ENCODE measurements around the gene SIM1.

The SIM1 gene

GRCh38 chr6:100430962-100431361 lies 33.8 kb downstream of the SIM1 start:
- no peak overlapping the region for H3K4me2 ChIP-seq (ENCODE audit: insufficient read depth, low read length, poor library complexity, severe bottlenecking)
- H3K4me1 ChIP-seq (ENCODE audit: control insufficient read depth in 2 of 2, insufficient read depth in 1 of 2, low read depth in 1 of 2, low read length in 2 of 2) = peaks cover 0 to 11% of the 10 kb centered on the region in 2 donors
- no peak overlapping the region for H2BK120ac ChIP-seq (ENCODE audit: low read depth, low read length)
- peaks cover 0 to 11% (median 0%) of the 10 kb centered on the region in 3 experiments for H3K27me3 ChIP-seq (ENCODE audit: control insufficient read depth in 3 of 3, insufficient read depth in 3 of 3, low read depth in 1 of 3, low read length in 3 of 3)
- H4K8ac ChIP-seq (ENCODE audit: low read depth, low read length) = no peak overlapping the region
- H2BK15ac ChIP-seq (ENCODE audit: low read length) = no peak overlapping the region
- H3K4me3 ChIP-seq (ENCODE audit: low read length in 2 of 2) = no peak overlapping the region
- H2BK12ac ChIP-seq (ENCODE audit: low read length) = no peak overlapping the region
- H3K23ac ChIP-seq (ENCODE audit: low read depth, low read length, poor library complexity) = no peak overlapping the region
- no peak overlapping the region for H3K18ac ChIP-seq (ENCODE audit: low read length)
- H3K4ac ChIP-seq (ENCODE audit: low read length) = no peak overlapping the region
- no peak overlapping the region for H3K9ac ChIP-seq (ENCODE audit: low read depth, low read length, poor library complexity)
- H4K91ac ChIP-seq (ENCODE audit: low read depth, low read length, poor library complexity) = no peak overlapping the region
- H3K79me1 ChIP-seq (ENCODE audit: low read depth, low read length) = no peaks in the 10 kb centered on the region
- no peak overlapping the region for H3K27ac ChIP-seq (replicated peaks; ENCODE audit: low read length)
- no peak overlapping the region for H3K14ac ChIP-seq (ENCODE audit: low read length)
- no peaks in the 10 kb centered on the region for H3K9me3 ChIP-seq (replicated peaks in 1 of 2; ENCODE audit: control insufficient read depth in 2 of 2, insufficient read depth in 1 of 2, low read depth in 1 of 2, low read length in 2 of 2)
- no peak overlapping the region for H2BK5ac ChIP-seq (ENCODE audit: low read length)
- WGBS, 2 donors (ENCODE audit: extremely low coverage in 2 of 2, insufficient read length in 2 of 2, insufficient replicate concordance in 1 of 2) = no CpG with 5 or more reads among the region's 3 CpGs
- H2AK5ac ChIP-seq (ENCODE audit: low read depth, low read length) = no peak overlapping the region
- H3K36me3 ChIP-seq (replicated peaks in 1 of 2; ENCODE audit: control insufficient read depth in 2 of 2, insufficient read depth in 2 of 2, low read length in 2 of 2) = no peaks in the 10 kb centered on the region
- no peak for DNase-seq (ENCODE audit: low spot score)
- H2AFZ ChIP-seq (ENCODE audit: low read length) = no peak overlapping the region

DNA sequence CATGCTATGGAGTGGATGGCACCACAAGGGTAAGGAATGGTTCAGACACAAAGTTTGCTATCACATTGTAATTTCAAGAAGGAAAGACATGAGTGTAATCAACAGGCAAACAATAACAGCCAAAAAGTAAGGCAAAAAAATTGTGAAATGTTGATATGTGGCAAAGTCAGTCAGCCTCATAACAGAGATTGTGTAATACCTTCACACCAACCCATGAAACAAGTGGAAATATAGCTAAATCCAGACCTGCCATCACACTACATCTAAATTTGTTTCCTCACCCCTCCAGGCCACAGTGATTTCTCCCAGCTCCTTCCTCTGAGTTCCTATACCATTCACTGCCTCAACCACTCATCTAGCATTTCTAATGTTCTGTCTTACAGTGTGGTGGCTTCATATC lies 37.3 kb downstream of the SIM1 start:
- no peak for DNase-seq (ENCODE audit: low spot score)
- Histone ChIP-seq H3K9me3 (replicated peaks in 1 of 2; ENCODE audit: control insufficient read depth in 2 of 2, insufficient read depth in 1 of 2, low read depth in 1 of 2, low read length in 2 of 2) (no peaks in the 10 kb centered on the region), H3K36me3 (replicated peaks in 1 of 2; ENCODE audit: control insufficient read depth in 2 of 2, insufficient read depth in 2 of 2, low read length in 2 of 2) (no peaks in the 10 kb centered on the region), H4K8ac (ENCODE audit: low read depth, low read length) (no peak overlapping the region), H4K91ac (ENCODE audit: low read depth, low read length, poor library complexity) (no peak overlapping the region), H3K23ac (ENCODE audit: low read depth, low read length, poor library complexity) (no peak overlapping the region), H2BK15ac (ENCODE audit: low read length) (no peak overlapping the region), H3K4ac (ENCODE audit: low read length) (no peak overlapping the region), H3K4me2 (ENCODE audit: insufficient read depth, low read length, poor library complexity, severe bottlenecking) (no peak overlapping the region), H2AFZ (ENCODE audit: low read length) (no peak overlapping the region), H3K18ac (ENCODE audit: low read length) (no peak overlapping the region), H3K4me3 (ENCODE audit: low read length in 2 of 2) (no peak overlapping the region), H3K14ac (ENCODE audit: low read length) (no peak overlapping the region), H3K4me1 (ENCODE audit: control insufficient read depth in 2 of 2, insufficient read depth in 1 of 2, low read depth in 1 of 2, low read length in 2 of 2) (no peaks in the 10 kb centered on the region), H3K9ac (ENCODE audit: low read depth, low read length, poor library complexity) (no peak overlapping the region), H2AK5ac (ENCODE audit: low read depth, low read length) (no peak overlapping the region), H3K27ac (replicated peaks; ENCODE audit: low read length) (no peak overlapping the region), H2BK120ac (ENCODE audit: low read depth, low read length) (no peak overlapping the region), H3K79me1 (ENCODE audit: low read depth, low read length) (no peaks in the 10 kb centered on the region), H2BK5ac (ENCODE audit: low read length) (no peak overlapping the region), H3K27me3 (ENCODE audit: control insufficient read depth in 3 of 3, insufficient read depth in 3 of 3, low read depth in 1 of 3, low read length in 3 of 3) (peaks cover 0 to 10% (median 0%) of the 10 kb centered on the region in 3 experiments), H2BK12ac (ENCODE audit: low read length) (no peak overlapping the region)

DNA sequence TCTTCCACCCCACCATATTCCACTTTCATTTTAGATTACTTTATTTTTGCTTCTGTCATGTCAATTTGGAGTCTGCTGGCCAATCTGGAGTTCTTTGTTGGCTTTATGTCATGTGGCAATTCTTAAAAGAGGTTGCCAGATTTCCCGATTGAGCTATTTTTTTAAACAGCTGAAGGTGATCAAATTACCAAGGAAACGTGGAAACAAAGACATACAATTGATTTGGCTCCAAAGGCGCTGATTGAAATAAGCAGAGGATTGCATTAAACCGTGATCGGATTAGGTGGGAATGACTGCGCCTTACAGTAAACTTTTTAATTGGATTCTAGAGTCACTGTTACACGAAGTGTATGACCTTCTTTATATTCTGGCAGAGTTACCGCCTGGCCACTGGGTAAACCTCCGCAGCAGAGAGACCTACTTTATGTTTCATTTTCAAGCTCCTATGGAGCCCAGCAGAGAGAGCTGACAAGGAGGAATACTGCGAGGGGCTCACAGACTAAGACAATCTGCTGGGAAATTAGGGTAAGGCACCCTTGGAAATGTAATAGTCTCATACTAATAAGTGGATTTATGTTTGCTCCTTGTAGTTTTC lies 37.9 kb downstream of the SIM1 start:
- Histone ChIP-seq H3K4me3 (ENCODE audit: low read length in 2 of 2) (no peak overlapping the region), H3K4me2 (ENCODE audit: insufficient read depth, low read length, poor library complexity, severe bottlenecking) (no peak overlapping the region), H2BK5ac (ENCODE audit: low read length) (no peak overlapping the region), H3K27me3 (ENCODE audit: control insufficient read depth in 3 of 3, insufficient read depth in 3 of 3, low read depth in 1 of 3, low read length in 3 of 3) (peaks cover 0 to 6% (median 0%) of the 10 kb centered on the region in 3 experiments), H3K79me1 (ENCODE audit: low read depth, low read length) (no peaks in the 10 kb centered on the region), H3K4me1 (ENCODE audit: control insufficient read depth in 2 of 2, insufficient read depth in 1 of 2, low read depth in 1 of 2, low read length in 2 of 2) (no peaks in the 10 kb centered on the region), H2BK120ac (ENCODE audit: low read depth, low read length) (no peak overlapping the region), H3K23ac (ENCODE audit: low read depth, low read length, poor library complexity) (no peak overlapping the region), H2BK12ac (ENCODE audit: low read length) (no peak overlapping the region), H3K36me3 (replicated peaks in 1 of 2; ENCODE audit: control insufficient read depth in 2 of 2, insufficient read depth in 2 of 2, low read length in 2 of 2) (no peaks in the 10 kb centered on the region), H3K9me3 (replicated peaks in 1 of 2; ENCODE audit: control insufficient read depth in 2 of 2, insufficient read depth in 1 of 2, low read depth in 1 of 2, low read length in 2 of 2) (no peaks in the 10 kb centered on the region), H3K14ac (ENCODE audit: low read length) (no peak overlapping the region), H2AK5ac (ENCODE audit: low read depth, low read length) (no peak overlapping the region), H2BK15ac (ENCODE audit: low read length) (no peak overlapping the region), H3K27ac (replicated peaks; ENCODE audit: low read length) (no peak overlapping the region), H4K91ac (ENCODE audit: low read depth, low read length, poor library complexity) (no peak overlapping the region), H3K4ac (ENCODE audit: low read length) (no peak overlapping the region), H3K9ac (ENCODE audit: low read depth, low read length, poor library complexity) (no peak overlapping the region), H4K8ac (ENCODE audit: low read depth, low read length) (no peak overlapping the region), H2AFZ (ENCODE audit: low read length) (no peak overlapping the region), H3K18ac (ENCODE audit: low read length) (no peak overlapping the region)
- no peak for DNase-seq (ENCODE audit: low spot score)
- no CpG with 5 or more reads among the region's 10 CpGs for WGBS, 2 donors (ENCODE audit: extremely low coverage in 2 of 2, insufficient read length in 2 of 2, insufficient replicate concordance in 1 of 2)

DNA sequence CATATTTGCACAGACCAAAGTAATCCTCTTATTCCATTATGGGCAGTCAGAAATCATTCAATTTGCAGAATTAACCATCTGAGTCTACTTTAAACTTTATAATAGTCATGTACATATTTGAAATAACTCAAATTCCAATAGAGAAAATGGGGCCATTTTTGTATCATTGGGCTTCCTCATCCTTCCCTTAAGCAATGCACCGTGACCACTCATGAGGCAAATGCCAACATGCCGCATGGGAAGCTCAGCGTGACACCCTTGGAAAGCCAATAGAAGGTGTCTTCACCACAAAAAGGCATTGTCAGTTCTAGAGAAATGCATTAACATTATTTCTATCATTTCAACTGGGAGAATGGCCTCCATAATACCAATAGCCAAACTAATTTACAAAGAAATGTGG lies 38.5 kb downstream of the SIM1 start:
- Histone ChIP-seq H2BK12ac (ENCODE audit: low read length) (no peak overlapping the region), H2BK15ac (ENCODE audit: low read length) (no peak overlapping the region), H3K79me1 (ENCODE audit: low read depth, low read length) (no peaks in the 10 kb centered on the region), H3K14ac (ENCODE audit: low read length) (no peak overlapping the region), H3K27me3 (ENCODE audit: control insufficient read depth in 3 of 3, insufficient read depth in 3 of 3, low read depth in 1 of 3, low read length in 3 of 3) (peaks cover 0 to 6% (median 0%) of the 10 kb centered on the region in 3 experiments), H4K91ac (ENCODE audit: low read depth, low read length, poor library complexity) (no peak overlapping the region), H3K4me3 (ENCODE audit: low read length in 2 of 2) (no peak overlapping the region), H2AK5ac (ENCODE audit: low read depth, low read length) (no peak overlapping the region), H3K23ac (ENCODE audit: low read depth, low read length, poor library complexity) (no peak overlapping the region), H3K9ac (ENCODE audit: low read depth, low read length, poor library complexity) (no peak overlapping the region), H4K8ac (ENCODE audit: low read depth, low read length) (no peak overlapping the region), H3K4ac (ENCODE audit: low read length) (no peak overlapping the region), H3K27ac (replicated peaks; ENCODE audit: low read length) (no peak overlapping the region), H3K36me3 (replicated peaks in 1 of 2; ENCODE audit: control insufficient read depth in 2 of 2, insufficient read depth in 2 of 2, low read length in 2 of 2) (no peaks in the 10 kb centered on the region), H3K18ac (ENCODE audit: low read length) (no peak overlapping the region), H3K9me3 (replicated peaks in 1 of 2; ENCODE audit: control insufficient read depth in 2 of 2, insufficient read depth in 1 of 2, low read depth in 1 of 2, low read length in 2 of 2) (no peaks in the 10 kb centered on the region), H3K4me2 (ENCODE audit: insufficient read depth, low read length, poor library complexity, severe bottlenecking) (no peak overlapping the region), H3K4me1 (ENCODE audit: control insufficient read depth in 2 of 2, insufficient read depth in 1 of 2, low read depth in 1 of 2, low read length in 2 of 2) (no peaks in the 10 kb centered on the region), H2BK5ac (ENCODE audit: low read length) (no peak overlapping the region), H2AFZ (ENCODE audit: low read length) (no peak overlapping the region), H2BK120ac (ENCODE audit: low read depth, low read length) (no peak overlapping the region)
- DNase-seq (ENCODE audit: low spot score) = no peak
- WGBS, 2 donors (ENCODE audit: extremely low coverage in 2 of 2, insufficient read length in 2 of 2, insufficient replicate concordance in 1 of 2) = no CpG with 5 or more reads among the region's 3 CpGs
